ENCODE measurements around the gene SECTM1.

The SECTM1 gene

GRCh38 chr17:82277851-82278250, 55.7 kb downstream of the SECTM1 start:
- DNase-seq (ENCODE audit: low read depth in 2 of 2) = no peak
- TF ChIP-seq, protein P1, sequence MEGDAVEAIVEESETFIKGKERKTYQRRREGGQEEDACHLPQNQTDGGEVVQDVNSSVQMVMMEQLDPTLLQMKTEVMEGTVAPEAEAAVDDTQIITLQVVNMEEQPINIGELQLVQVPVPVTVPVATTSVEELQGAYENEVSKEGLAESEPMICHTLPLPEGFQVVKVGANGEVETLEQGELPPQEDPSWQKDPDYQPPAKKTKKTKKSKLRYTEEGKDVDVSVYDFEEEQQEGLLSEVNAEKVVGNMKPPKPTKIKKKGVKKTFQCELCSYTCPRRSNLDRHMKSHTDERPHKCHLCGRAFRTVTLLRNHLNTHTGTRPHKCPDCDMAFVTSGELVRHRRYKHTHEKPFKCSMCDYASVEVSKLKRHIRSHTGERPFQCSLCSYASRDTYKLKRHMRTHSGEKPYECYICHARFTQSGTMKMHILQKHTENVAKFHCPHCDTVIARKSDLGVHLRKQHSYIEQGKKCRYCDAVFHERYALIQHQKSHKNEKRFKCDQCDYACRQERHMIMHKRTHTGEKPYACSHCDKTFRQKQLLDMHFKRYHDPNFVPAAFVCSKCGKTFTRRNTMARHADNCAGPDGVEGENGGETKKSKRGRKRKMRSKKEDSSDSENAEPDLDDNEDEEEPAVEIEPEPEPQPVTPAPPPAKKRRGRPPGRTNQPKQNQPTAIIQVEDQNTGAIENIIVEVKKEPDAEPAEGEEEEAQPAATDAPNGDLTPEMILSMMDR (IDR thresholded peaks at IDR 0.05; ENCODE audit: low read depth, low read length) = no peak
- no peak overlapping the region for H3K4me3 ChIP-seq (replicated peaks in 1 of 2; ENCODE audit: low read depth in 2 of 2, low read length in 2 of 2)

DNA sequence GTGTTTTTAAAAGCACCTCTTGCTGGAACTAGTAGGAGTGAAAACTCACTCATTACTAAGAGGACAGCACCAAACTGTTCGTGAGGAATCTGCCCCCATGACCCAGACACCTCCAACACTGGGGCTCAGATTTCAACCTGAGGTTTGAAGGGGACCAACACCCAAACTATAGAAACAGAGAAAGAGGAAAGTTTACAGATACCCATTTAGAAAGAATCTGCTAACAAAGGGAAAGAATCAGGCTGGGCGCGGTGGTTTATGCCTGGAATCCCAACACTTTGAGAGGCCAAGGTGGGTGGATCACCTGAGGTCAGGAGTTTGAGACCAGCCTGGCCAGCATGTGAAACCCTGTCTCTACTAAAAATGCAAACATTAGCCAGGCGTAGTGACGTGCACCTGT, 56.6 kb downstream of the SECTM1 start:
- no peak overlapping the region for H3K4me3 ChIP-seq (replicated peaks in 1 of 2; ENCODE audit: low read depth in 2 of 2, low read length in 2 of 2)
- TF ChIP-seq, protein P1 (IDR thresholded peaks at IDR 0.05; ENCODE audit: low read depth, low read length) = no peak
- DNase-seq (ENCODE audit: low read depth in 2 of 2) = no peak

GRCh38 chr17:82275326-82275725, 58.2 kb downstream of the SECTM1 start:
- DNase-seq (ENCODE audit: low read depth in 2 of 2) = no peak
- TF ChIP-seq, protein P1 (IDR thresholded peaks at IDR 0.05; ENCODE audit: low read depth, low read length) = no peak
- H3K4me3 ChIP-seq (replicated peaks in 1 of 2; ENCODE audit: low read depth in 2 of 2, low read length in 2 of 2) = no peak overlapping the region

DNA sequence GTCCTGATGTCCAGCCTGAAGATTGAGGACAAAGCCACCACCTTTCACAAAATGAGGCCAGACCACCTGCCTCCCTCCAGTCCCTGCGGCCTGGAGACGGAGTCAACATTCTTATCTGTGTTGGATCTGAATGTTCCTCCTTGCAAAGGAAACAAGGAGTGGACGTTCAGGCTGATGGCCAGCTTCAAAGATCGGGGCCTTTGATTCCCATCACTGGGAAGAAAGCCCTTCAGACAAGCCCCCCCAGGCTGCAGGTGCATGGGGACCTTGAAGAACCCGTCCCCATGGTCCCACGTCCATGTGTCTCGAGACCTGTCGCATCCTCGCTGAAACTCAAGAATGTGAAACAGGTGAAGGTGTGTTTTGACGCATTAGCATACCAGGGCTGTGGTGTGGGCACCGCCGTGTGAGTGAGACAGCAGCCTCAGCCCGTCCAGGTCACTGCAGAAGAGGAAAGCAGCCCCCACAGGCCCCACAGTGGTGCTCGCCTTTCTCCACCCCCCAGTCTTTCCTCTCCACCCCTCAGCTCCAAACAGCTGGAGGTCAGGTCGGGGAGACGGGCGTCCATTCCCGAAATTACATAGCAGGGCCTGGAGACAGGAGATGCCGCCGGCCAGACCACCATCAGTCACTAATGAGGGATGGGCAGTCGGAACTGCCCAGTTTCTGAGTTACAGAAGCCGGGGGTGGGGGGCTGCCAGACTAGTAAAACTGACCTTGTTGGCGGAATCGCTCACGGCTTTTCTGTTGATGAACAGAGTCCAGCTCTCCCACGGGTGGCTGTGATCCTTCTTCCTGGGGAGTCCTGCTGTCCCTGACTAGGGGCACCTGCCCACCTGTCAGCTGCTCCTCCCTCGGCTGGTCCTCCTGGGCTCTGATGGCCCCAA, 59.2 kb downstream of the SECTM1 start:
- peak overlapping the region; percentile 47 to 82 for H3K4me3 ChIP-seq (replicated peaks in 1 of 2; ENCODE audit: low read depth in 2 of 2, low read length in 2 of 2)
- TF ChIP-seq, protein P1 (IDR thresholded peaks at IDR 0.05; ENCODE audit: low read depth, low read length) = no peak
- DNase-seq (ENCODE audit: low read depth in 2 of 2) = no peak

DNA sequence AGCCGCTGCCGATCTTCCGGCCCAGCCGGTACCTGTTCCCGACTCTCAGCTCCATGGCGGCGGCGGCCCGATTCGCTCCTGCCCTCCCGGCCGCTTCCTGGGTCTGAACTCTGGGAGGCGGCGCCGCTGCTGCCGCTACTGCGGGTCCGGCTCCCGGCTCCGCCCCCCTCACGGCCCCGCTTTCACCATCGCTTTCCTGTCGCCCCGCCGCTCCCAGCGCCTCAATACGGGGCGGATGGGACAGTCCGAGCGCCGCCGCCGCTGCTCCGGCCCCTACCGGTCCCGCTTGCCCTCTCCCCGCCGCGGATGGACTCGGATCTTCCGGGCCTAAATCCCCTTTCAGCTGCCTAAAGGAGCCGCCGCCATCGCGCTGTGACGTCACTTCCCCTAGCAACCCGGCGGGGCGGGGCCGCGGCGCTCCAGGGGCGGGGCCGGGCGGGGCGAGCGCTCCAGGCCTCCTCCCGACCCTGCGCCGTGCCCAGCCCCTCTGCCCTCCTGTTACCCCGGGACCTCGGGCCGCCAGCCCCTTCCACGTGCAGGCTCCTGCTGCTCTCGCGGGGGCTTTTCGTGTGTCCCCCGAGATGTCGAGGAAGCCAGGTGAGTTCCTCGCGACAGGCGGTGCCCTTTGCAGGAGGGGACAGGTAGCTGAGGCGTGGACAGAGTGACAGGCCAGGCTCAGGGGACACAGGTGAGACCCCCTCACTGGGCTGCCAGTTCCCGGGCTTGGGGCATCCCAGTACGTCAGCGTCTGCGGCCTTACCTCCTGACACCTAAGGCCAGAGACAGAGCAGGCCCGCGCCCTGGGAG, 60.0 kb downstream of the SECTM1 start, which contains the start of gene CSNK1D:
Gene CSNK1D (minus strand): TSS at position 374 of the 807 bp plus-strand sequence. CDS start 319 bp downstream, at position 55.
- DNase-seq (ENCODE audit: low read depth in 2 of 2) = peak; percentile 84 to 88
- peak within 1 kb of the TSS; percentile 77 to 82 for H3K4me3 ChIP-seq (replicated peaks in 1 of 2; ENCODE audit: low read depth in 2 of 2, low read length in 2 of 2)
- TF ChIP-seq, protein P1 (IDR thresholded peaks at IDR 0.05; ENCODE audit: low read depth, low read length) = no peak

DNA sequence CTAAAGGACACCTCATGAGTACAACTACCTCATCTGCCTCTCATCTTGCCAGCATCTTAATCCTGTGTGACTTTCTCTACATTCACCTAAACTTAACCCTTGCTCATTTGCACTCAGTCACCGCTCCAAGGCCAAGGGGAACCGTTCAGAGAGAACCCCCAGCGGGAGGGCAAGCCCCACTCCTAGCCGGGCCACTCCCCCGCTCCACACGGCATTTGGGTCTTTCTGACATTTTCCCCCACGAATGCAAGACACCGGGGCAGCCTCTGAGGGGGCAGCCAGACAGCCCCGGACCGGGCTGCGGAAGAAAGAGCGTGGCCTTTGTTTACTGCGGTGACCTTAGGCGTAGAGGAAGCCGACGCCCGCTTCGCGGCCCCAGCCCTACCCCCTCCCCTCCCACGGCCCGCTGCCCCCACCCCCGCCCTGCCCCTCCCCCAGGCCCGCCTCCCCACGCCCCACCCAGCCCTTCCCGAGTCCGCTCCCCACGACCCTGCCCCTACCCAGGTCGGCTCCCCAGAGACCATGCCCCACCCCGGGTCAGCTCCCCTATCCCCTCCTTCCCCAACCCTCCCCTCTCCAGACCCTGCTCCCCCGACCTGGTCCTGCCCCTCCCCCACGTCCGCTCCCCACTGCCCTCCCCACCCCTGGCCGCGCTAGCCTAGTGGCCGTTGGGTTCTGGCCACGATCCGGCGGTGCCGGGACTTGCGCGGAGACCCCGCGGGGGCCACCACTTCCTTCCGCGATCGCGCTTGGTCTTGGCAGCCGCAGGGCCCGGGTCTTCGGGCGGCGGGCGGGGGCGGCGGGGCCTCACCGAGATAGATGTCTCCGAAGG, 60.9 kb downstream of the SECTM1 start:
- TF ChIP-seq, protein P1 (IDR thresholded peaks at IDR 0.05; ENCODE audit: low read depth, low read length) = no peak
- H3K4me3 ChIP-seq (replicated peaks in 1 of 2; ENCODE audit: low read depth in 2 of 2, low read length in 2 of 2) = peak overlapping the region; percentile 77 to 82
- no peak for DNase-seq (ENCODE audit: low read depth in 2 of 2)
